Adrenal gland (tissue), 5 donors: Measurements from ENCODE around the gene TPRG1.

Experiments used
- CTCF ChIP-seq, 6 experiments: fragments of 450-650 bp in 4 of 6; fragments of 200-600 bp in 2 of 6; sonication (generic) in 1 of 6; IDR thresholded peaks; 1 replicate in 5 of 6; 2 replicates in 1 of 6; pipeline versions ENCODE4 v1.5.1 to v1.8.0; 2016 to 2021; ENCODE audit warnings: antibody characterized with exemption in 6 of 6, mild to moderate bottlenecking in 2 of 6, moderate library complexity in 1 of 6
- POLR2A ChIP-seq, 2 donors: fragments of 450-650 bp; IDR thresholded peaks; one replicate each; pipeline ENCODE4 v1.6.1; 2017; ENCODE audit warnings: antibody characterized with exemption in 2 of 2, mild to moderate bottlenecking in 2 of 2, moderate library complexity in 1 of 2
- donor health status: DM: no; HTN: no; CAD: no.

GRCh38 chr3:189214651-189215050 lies 42.9 kb downstream of the TPRG1 start:
- TF ChIP-seq CTCF (IDR thresholded peaks at IDR 0.05) = no peak
- no peak for TF ChIP-seq POLR2A (IDR thresholded peaks at IDR 0.05)
